Testis (tissue), 2 donors: ENCODE results near the gene CCL18.

Experiments
- POLR2A ChIP-seq: fragments of 450-650 bp; IDR thresholded peaks from one replicate; pipeline ENCODE4 v1.6.1; 2017; ENCODE audit warnings: antibody characterized with exemption, mild to moderate bottlenecking, moderate library complexity
- TF ChIP-seq, protein P1 (sequence below), 3 experiments: fragments of 450-650 bp in 2 of 3; fragments of 200-600 bp in 1 of 3; sonication (generic) in 1 of 3; IDR thresholded peaks; one replicate each; pipeline ENCODE4 v1.5.1; 2016 to 2019; ENCODE audit warnings: antibody characterized with exemption in 3 of 3, mild to moderate bottlenecking in 2 of 3, moderate library complexity in 1 of 3

- TF ChIP-seq, protein P1, sequence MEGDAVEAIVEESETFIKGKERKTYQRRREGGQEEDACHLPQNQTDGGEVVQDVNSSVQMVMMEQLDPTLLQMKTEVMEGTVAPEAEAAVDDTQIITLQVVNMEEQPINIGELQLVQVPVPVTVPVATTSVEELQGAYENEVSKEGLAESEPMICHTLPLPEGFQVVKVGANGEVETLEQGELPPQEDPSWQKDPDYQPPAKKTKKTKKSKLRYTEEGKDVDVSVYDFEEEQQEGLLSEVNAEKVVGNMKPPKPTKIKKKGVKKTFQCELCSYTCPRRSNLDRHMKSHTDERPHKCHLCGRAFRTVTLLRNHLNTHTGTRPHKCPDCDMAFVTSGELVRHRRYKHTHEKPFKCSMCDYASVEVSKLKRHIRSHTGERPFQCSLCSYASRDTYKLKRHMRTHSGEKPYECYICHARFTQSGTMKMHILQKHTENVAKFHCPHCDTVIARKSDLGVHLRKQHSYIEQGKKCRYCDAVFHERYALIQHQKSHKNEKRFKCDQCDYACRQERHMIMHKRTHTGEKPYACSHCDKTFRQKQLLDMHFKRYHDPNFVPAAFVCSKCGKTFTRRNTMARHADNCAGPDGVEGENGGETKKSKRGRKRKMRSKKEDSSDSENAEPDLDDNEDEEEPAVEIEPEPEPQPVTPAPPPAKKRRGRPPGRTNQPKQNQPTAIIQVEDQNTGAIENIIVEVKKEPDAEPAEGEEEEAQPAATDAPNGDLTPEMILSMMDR (IDR thresholded peaks at IDR 0.05) = no peak
- TF ChIP-seq POLR2A = no peak
Measured at GRCh38 chr17:36107660-36108059, 43.6 kb downstream of the CCL18 start.
